ENCODE data around the gene MASP1. TPM values are rescaled to one million over a fixed set of nuclear protein-coding genes. Genes with fewer than 3 reads are reported as not detected.

Gene MASP1
- total RNA-seq, 2 experiments from 2014 or later: not detected

GRCh38 chr3:187212196-187212545, 79.4 kb downstream of the MASP1 start:
- Histone ChIP-seq H3K9me2 (ENCODE audit: insufficient read depth, low read length) (no peaks in the 10 kb centered on the region), H3K9me3 (ENCODE audit: low read length) (no peaks in the 10 kb centered on the region), H3K36me3 (ENCODE audit: insufficient read depth, low read length) (no peaks in the 10 kb centered on the region), H2AFZ (ENCODE audit: low read length) (no peak overlapping the region), H3K4me1 (ENCODE audit: insufficient read depth, low read length, poor library complexity, severe bottlenecking) (no peaks in the 10 kb centered on the region), H3K4me3 (ENCODE audit: low read depth, low read length, poor library complexity, severe bottlenecking) (no peak overlapping the region), H3K79me2 (ENCODE audit: insufficient read depth, low read depth, low read length) (no peaks in the 10 kb centered on the region), H4K20me1 (ENCODE audit: insufficient read depth, low read length) (no peaks in the 10 kb centered on the region), H3K27ac (ENCODE audit: low read depth, low read length, poor library complexity, severe bottlenecking) (no peak overlapping the region), H3K4me2 (ENCODE audit: low read length) (no peak overlapping the region)
- TF ChIP-seq CTCF (conservative IDR thresholded peaks at IDR 0.05; ENCODE audit: low read length): no peak
- ChIA-PET CTCF (ENCODE audit: unreplicated experiment) (no interaction called here), POLR2A (interaction anchor here (0.6 to 0.7 kb wide), 2 partner anchors 83 to 352 kb away, joined by 3 read pairs; no protein-coding TSS in a partner anchor)
- BruUV-seq (replicated peaks): no TSS peak
- intact Hi-C loops (cut with micrococcal nuclease; ENCODE audit: unreplicated experiment): no loop called here
- DNase-seq (ENCODE audit: low spot score): no peak

GRCh38 chr3:187211532-187212195, 79.9 kb downstream of the MASP1 start:
- no peak overlapping the region for H3K27ac ChIP-seq (ENCODE audit: low read depth, low read length, poor library complexity, severe bottlenecking)
- no peaks in the 10 kb centered on the region for H3K36me3 ChIP-seq (ENCODE audit: insufficient read depth, low read length)
- DNase-seq (ENCODE audit: low spot score): no peak
- no peaks in the 10 kb centered on the region for H3K79me2 ChIP-seq (ENCODE audit: insufficient read depth, low read depth, low read length)
- H3K4me1 ChIP-seq (ENCODE audit: insufficient read depth, low read length, poor library complexity, severe bottlenecking): no peaks in the 10 kb centered on the region
- H4K20me1 ChIP-seq (ENCODE audit: insufficient read depth, low read length): no peaks in the 10 kb centered on the region
- BruUV-seq (replicated peaks): no TSS peak
- H3K4me2 ChIP-seq (ENCODE audit: low read length): no peak overlapping the region
- ChIA-PET CTCF (ENCODE audit: unreplicated experiment) (interaction anchor here (0.8 kb wide), 1 partner anchor 9 kb away, joined by 3 read pairs; no protein-coding TSS in a partner anchor), POLR2A (interaction anchor here (0.5 to 1.1 kb wide), 3 partner anchors 45 to 83 kb away, joined by 3 to 4 read pairs (median 3); no protein-coding TSS in a partner anchor)
- no peak for TF ChIP-seq CTCF (conservative IDR thresholded peaks at IDR 0.05; ENCODE audit: low read length)
- no peak for TF ChIP-seq EZH2phosphoT487 (IDR thresholded peaks at IDR 0.05; ENCODE audit: borderline replicate concordance, low read depth, low read length)
- H2AFZ ChIP-seq (ENCODE audit: low read length): no peak overlapping the region
- no peaks in the 10 kb centered on the region for H3K9me3 ChIP-seq (ENCODE audit: low read length)
- no peak overlapping the region for H3K4me3 ChIP-seq (ENCODE audit: low read depth, low read length, poor library complexity, severe bottlenecking)
- H3K9me2 ChIP-seq (ENCODE audit: insufficient read depth, low read length): no peaks in the 10 kb centered on the region
- intact Hi-C loops (cut with micrococcal nuclease; ENCODE audit: unreplicated experiment): loop anchor here (2.0 kb wide), 1 partner anchor 43 kb away; no protein-coding TSS in a partner anchor

Data from OCI-LY7 (cell line).